Cortex of kidney (tissue), 1 donor: ENCODE measurements around the gene PPP2R2C.

Experiments used
- DNase-seq: peaks from one replicate; lab custom pipeline; 2025; lab: John Stamatoyannopoulos, UW

The PPP2R2C gene

DNA sequence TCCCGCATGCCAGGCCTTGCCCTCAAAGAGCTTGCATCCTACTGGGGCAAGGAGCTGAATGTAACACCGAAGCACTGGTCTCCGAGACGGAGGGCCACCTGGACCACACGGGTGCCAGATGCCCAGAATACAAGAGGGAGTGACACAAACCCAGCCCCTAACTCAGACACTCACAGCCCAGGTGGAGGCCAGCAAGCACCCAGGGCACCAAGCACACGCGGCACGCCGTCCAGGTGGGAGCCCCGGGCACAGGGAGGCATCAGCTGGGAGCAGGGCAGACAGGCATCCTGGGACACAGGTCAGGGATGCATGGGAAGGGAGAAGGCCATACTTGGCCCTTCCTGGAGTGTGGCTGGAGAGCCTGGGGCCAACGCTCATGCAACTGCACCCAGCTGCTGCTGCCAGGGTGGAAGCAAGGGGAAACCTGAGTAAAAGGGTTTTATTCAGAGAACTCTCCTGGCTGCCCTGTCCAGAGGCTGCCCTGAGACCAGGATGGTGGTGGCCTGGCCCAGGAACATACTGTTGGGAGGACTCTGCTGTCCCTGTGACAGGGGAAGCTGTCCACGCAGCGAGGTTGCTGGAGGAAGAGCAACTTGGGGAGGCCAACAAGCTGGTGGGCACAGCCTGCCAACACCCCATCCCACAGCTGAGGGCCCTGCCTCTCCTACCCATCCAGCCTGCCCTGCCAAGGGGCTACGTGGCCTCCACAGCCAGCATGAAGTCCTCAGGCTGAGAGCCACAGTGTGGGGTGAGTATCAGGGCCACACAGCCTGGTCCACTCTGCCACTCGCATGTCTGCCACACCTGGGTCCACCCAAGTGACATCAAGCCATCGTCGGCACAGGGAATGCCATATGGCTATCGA, 22.2 kb upstream of the PPP2R2C start:
- DNase-seq, result no peak

DNA sequence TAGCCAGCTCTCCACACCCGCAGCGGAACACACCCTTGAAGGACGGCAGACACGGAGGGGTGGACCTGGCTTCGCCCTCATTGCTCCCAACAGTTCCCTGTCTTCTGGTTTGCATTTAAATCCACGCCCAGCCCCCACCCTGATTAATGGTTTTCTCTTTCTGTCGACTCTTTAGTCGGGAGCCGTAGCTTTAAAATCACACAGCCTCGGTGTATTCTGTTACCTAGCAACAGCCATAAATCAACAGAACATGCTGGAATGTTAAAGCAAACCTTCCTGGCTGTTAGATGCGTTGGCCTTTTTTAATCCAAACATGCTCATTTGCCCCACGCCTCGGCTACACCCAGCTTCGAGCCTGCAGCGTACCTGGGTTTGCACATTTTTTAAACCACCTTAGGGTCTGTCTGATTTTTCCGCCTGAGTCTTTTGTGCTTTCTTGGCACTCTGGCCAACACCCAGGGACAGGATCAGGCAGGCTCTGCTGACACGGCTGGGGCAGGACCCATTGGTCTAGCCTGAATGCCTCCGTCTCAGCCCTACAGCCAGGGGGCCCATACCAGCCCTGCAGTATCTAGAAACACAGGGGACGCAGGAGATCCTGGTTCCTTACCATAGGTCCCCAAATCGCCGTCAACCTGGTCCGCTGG, 21.4 kb upstream of the PPP2R2C start:
- DNase-seq, result no peak

DNA sequence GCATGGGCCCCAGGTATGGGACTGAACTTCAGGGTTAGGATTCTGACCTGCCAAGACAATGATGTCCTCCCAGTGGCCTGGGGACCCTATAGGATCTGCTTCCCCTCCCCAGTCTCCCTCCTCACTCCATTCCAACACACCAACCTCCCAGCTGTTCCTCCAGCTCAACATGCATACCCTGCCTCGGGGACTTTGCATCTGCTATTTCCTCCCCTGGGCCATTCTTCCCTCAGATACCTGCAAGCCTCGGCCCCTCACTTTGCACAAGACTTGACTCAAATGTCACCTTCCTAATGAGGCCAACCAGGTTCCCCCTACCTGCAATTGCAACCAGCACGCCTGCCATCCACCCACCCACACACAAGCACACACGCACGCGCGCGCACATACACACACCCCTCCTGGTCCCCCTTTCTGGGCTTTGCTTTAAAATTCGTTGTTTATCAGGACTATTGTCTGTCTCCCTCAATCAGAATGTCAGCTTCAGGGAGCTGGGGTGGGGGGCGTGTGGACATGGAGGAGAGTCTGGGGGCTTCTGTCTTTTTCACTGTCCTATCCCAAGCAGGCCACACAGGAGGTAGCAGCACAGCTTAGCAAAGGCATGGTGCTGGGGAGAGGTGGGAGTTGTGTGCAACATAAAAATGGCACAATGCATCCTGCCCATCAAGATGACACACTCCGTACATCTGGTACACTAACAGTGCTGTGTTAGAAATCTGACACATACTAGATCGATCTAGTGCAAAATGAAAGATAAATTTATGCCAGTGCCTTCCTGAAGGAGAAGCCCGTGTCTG, 20.6 kb upstream of the PPP2R2C start:
- no peak for DNase-seq

DNA sequence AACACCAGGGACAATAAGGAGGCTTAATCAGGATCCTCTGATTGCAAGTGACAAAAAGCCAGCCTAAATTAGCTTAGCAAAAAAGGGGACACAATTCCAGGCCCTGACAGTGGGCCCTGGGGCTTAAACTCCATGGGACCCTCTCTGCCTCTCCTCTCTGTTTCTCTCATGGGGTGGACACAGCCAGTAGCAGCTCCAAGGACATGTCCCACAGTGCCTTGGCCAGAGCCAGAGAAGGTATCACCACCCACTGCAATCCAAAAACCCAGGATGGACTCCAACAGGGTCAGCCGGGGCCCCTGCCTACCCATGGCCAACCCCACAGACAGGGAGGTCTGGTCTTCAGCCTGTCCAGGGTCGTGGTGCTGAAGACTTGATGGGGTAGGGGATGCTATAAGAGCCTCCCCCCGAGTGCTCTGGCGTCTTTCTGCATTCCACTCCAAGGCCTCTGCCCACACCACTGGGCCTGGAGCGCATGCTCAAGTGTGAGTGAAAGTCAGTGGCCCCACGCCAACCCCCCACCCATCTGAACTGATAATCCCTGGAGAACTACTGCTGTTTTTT, 19.7 kb upstream of the PPP2R2C start:
- no peak for DNase-seq

DNA sequence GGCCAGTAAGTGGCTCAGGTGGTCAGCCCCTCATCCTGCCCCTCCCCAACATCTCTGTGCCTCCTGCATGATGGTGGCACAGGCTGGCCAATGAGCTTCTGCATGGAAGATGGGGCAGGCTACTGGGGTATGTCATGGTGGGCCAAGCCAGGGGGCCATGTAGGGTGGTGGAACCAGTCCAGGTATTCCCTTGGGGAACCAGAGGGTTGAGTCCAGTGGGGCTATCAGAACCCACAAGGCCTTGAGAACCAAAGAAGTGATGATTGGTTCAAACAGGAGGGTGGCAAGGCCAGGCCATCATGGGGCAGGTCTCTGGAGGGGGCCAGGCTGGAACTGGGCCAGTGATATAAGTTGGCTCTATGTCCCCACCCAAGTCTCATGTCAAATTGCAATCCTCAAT, 18.8 kb upstream of the PPP2R2C start:
- DNase-seq, result no peak

DNA sequence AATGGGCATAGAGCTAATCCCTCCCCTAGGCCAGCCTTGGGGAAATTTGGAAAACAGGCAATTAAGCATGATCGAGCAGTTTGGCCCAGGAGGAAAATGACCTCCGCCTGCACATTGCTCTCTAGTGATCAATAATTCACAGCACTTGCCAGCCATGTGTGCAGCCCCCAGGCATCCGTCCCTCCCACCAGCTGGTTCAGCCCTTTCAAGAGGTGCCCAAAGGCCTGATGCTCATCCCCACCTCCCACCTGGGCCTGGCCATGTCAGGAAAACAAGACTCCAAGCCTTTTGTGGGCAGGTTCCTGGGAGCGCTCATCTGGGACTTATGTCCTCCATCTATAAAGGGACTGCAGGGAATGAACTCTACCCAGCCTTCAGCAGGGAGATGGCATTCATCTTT, 17.5 kb upstream of the PPP2R2C start:
- DNase-seq, result no peak

DNA sequence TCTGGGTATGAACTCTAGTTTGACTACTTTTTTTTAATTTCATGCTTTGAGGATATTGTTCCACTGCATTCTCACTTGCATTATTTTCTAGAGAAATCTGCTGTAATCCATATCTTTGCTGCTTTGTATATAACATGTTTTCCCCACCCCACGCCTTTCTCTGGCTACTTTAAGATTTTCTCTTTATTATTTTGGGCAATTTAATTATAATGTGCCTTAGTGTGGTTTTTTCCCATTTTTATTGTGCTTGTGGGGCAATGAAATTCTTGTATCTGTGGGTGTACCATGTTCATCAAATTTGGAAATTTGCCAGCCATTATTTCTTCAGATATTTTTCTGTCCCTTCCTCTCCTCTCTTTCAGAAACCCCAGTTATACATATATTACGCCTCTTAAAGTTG, 15.1 kb upstream of the PPP2R2C start:
- no peak for DNase-seq

DNA sequence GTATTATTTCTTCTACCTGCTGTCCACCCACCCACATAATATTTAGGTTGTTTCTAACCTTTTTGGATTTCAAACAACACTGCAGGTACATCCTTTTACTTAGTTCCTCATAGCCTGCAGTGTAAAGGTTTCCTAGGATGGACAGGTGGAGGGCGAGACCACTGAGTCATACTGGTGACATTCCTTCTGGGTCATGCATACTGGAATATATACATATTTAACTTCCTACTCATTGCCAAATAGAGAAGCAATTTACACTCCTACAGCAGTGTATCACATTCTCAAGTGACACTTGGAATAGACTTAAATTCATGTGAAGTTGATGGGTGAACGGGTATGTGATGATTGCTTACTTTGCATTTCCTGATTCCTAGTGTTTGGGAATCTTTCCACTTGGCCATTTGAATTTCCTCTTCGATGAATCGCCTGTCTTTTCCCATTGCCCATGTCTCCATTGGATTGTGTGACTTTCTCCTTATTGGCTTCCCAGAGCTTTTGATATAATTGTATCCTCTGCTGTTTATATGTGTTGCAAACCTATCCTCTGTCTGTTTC, 8.2 kb upstream of the PPP2R2C start:
- no peak for DNase-seq

DNA sequence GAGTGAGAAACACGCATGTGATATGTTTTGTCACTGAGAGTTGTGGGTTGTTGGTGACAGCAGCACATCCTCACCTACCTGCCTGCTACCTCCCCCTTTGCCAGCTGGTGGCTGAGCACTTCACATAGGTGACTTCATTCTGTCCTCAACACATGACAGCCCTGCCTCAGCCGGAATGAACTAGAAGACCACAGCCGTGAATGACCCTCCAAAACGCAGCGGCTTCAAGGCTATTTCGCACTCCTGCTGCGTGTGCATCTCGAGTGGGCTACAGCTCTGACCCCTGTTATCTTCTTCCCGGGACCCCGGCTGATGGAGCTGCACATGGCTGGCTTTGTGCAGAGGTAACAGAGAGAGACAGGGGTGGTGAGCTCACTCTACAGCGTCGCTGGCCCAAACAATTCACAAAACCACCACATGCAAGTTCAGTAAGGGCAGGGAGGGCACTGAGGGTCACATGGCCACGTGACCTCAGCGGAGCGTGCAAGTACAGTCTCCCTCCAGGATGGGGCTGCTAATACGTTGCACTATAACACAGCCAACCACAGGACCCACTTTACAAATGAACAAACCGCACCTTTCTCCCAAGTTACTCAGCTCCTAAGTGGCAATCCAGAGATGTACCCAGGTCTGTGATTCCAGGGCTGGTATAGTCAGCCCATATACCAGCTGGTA, 6.3 kb upstream of the PPP2R2C start:
- no peak for DNase-seq

DNA sequence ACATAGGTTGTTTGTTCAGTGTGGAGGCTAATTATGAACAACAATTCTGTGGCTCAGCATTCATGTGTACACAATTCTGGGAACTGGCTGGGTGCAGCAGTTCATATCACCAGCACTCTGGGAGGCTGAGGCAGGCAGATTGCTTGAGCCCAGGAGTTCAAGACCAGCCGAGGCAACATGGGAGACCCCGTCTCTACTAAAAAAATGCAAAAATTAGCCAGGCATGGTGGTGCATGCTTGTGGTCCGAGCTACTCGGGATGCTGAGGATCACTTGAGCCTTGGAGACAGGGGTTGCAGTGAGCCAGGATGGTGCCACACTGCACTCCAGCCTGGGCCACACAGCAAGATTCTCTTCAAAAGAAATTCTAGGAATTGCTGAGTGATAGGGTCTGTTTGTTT, 4.5 kb upstream of the PPP2R2C start:
- DNase-seq, result no peak

DNA sequence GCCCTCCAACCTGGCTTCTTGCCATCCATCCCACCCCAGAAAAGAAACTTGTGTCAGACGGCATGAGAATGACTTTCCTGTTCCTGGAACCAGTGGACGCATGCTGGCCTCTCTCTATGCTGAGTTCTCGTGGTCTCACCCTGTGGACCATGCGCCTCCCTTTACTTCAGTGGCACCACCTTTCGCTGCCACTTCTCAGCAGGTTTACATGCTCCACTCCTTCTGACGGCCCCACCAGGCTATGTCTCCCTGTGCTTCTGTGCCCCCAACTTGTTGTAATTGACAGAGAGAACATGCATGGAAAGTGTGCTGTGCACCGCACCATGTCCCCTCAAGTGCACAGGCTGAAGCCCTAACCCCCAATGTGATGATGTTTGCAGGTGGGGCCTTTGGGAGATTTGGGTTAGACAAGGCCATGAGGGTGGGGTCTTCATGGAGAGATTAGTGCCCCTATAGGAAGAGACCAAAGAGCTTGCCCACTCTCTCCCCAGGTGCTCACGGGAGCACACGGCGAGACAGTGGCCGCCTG, 3.1 kb upstream of the PPP2R2C start:
- no peak for DNase-seq

DNA sequence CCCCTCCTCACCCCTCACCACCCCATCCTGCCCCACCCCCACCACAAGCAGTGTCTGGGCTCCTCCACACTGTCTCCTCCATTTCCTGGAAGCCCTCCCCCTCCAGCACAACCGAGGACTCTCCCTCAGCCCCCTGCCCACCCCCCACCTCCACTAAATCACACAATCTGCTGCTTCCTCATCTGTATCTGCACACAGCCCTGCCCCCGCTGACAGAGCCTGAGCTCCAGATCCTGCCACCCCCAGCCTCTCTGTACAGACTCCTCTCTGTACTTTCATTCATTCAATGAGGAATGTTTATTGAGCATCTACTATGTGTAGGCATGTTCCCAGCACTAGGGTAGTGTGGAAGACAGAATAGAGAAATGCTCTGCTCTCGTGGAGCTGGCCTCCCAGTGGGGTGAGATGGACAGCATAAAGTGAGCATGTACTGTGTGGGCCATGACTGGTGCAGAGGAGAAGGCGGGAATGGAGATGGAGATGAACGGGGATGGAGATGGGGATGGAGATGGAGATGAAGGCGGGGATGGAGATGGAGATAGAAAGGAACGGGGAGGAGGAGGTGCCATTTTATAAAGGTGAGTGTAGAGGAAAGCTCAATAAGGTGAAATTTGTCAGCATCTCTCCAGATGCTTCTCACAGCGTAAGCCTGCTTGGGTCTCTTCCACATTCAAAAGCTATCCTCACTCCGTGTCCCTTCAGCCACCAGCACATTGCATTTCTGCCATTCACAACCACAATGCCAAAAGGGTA, 2.5 kb upstream of the PPP2R2C start:
- no peak for DNase-seq

DNA sequence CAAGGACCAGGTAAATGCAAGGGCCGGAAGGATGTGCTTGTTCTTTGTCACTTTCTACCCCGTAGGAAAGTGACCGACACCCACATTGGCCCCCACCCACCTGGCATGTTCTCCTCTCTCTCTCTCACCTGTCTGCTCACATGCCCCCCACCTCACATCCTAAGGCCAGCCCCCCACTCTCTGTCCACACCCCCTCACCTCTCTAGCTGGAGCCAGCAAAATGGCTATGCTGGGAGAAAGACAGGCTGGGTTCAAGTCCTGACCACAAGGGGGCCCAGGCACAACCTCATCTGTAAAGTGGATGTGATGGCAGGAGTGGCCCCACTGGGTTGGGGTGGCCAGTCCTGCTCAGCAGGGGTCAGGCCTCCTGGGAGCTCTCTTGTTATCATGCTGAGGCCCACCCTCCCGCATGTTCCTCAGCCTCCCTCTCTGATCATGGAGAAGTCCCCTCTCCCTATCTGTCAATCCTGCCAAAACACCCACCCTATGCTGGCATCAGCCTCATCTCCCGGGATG, 1.7 kb upstream of the PPP2R2C start:
- no peak for DNase-seq

DNA sequence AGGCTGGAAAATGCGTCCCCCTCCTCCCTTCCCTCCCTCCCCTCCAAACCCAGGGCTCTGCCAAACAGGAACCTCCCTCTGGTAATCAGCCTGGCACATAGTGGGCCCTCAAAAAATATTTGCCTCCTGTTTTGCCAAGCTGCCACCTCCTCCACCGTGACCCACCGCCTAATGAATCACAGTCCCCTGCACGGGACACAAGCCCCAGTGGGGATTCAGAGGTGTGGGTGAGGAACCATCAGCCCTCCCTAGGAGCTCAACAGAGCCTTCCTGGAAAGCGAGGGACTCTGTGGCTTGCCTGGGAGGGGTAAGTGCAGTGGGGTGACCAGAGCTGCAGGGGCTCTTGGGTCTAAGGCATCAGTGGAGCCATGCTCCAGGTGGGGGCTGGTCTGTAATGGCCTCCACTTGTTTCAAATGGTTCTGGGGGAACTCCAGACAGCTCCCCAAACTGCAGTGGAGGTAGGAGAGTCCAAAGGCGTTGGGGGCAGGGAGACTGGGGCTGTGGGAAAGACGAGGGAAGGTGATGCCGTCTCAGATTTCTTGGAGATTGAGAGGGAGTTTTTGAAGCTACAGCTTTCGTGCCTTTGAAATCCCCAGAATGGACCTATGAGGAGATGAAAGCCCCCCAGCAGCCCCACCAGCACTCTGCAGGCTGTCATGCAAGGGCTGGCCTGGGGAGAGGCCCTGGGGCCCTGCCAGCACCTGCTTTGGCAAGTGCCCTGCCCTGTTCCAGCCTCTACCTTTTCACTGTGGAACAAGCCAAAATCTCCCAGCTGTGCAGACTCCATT, 1.0 kb upstream of the PPP2R2C start:
- DNase-seq, result no peak

DNA sequence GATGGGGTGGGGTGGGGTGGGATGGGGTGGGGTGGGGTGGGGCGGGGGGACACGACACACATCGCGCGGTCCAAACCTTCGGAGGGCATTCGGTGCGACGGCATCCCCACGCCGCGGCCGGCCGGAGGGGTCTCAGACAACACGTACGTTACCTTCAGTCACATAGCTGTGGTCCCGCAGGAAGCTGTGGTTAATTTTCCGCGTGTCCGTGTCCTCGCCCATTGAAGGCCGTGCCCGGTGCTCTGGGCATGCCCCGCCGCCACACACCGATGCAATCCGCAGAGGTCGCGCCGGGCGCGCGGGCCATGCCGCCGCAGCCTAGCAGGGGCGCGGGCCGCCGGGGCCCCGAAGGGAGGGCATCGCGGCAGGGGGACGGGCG, 417 bp downstream of the PPP2R2C start:
- DNase-seq, result no peak

DNA sequence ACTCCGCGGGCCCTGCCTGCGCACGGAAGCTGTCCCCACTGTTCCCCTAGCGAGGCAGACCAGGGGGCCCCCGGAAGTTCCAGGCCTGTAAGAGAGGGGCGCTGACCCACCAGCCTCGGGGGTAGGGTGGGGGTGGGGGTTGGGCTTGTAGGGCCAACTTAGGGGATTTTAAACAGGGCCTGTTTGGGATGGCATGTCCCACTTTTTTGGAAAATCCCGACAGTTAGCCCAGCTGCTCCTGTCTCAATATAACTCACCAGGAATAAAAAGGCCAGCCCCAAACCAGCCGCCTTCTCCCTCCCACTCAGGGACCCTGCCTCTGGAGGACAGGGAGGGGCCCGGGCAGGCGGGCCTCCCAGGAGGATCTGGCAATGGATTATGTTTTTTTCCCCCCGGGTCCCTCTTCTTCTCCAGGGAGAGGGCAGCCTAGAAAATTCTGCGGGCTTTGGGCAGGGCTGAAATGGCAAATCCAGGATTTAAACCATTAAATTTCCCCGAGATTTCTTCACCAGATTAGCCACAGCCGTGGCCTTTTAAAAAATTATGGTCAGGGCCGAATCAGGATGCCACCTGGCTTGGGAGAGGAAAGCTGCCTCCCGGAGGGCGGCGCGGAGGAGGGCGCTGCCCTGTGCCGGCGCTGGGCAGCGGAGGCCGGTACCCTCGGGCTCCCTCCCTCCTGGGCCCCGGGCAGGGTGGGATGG, 957 bp downstream of the PPP2R2C start:
- no peak for DNase-seq

DNA sequence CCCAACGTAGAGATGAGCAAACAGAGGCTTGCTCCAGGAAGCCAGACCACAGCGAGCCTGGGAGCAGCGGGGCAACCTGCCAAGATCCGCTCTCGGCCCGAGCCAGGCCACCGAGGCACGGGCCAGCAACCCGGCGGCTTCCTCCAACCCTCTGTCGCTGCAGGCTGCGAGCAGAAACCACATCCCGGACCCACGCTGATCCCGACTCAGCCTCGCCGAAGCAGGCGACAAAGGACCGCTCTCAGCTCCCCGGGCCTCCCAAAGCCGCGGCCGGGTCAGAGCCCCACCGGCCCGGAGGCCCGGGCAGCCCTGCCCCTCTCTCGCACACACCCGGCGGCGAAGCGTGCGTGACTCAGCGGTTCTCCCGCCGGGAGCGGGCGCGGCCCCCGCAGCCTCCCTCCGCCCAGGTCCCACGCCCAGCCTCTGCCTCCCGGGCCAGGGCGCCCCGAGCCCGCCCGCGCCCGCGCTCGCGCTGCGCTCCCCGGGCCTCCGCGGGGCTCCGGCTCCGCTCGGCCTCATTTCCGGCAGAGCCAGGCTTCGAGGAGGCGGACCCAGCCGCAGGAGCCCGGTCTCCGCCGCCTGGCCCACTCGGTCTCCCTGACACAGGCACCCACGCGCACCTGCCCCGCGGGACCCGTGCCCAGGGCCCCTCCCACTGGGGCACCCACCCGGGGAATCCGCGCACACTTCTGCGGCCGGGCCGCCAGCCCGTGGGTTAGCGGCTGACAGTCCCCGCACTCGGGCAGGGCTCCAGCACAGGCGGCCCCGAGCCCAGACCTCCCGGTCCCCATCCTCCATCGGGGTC, 1.7 kb downstream of the PPP2R2C start:
- no peak for DNase-seq

DNA sequence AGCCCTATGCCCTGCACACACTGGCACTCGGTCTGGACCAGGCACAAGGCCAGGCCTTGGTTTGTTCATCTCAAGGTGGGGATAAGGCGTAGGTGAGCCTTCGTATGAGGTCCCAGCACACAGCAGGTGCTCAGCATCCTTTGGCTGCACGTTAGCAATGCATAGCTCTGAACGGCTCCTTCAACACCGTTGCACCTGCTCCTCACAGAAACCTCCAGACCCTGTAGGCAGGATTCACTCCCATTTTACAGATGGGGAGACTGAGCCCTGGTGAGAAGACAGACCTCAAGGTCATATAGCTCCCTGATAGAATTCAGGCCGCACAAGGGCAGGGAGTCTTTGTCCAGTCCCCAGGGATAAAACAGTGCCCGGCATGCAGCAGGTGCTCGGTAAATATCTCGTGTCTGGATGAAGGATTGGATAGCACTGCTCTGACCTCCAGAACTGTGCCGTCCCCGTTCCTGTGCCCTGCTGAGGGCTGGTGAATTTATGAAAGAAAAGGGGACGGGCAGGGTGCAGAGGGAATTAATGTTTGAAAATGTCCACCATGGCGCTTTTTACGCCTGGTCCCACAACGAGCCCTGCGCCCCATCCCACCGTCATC, 2.4 kb downstream of the PPP2R2C start:
- DNase-seq, result no peak
